ENCODE measurements around the gene KIF16B. TPM values are rescaled to one million over a fixed set of nuclear protein-coding genes. Genes with fewer than 3 reads are reported as not detected.

KIF16B gene
- total RNA-seq, 1 donor: 13.4 TPM

DNA sequence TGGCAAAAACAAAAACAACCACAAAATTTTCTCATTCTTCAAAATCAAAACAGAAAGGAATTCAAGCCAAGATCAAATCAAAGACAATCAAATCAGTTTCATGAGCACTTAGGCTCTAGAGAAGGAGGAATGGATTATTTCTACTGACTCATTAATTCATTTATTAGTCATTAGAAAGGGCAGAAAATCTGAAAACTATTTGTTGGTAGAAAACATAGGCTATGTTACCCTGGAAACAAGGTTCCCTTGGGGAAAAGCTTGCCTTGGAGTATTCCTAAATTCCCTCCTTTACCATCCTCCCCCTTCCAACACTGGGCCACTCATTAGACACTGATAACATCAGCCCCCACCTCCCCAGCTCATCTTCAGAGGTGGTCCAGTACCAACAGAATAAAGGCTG lies 17.5 kb downstream of the KIF16B start:
- DNase-seq (ENCODE audit: low read depth): no peak
- no peak overlapping the region for H3K4me3 ChIP-seq (ENCODE audit: low read depth, low read length)
- TF ChIP-seq, protein P1, sequence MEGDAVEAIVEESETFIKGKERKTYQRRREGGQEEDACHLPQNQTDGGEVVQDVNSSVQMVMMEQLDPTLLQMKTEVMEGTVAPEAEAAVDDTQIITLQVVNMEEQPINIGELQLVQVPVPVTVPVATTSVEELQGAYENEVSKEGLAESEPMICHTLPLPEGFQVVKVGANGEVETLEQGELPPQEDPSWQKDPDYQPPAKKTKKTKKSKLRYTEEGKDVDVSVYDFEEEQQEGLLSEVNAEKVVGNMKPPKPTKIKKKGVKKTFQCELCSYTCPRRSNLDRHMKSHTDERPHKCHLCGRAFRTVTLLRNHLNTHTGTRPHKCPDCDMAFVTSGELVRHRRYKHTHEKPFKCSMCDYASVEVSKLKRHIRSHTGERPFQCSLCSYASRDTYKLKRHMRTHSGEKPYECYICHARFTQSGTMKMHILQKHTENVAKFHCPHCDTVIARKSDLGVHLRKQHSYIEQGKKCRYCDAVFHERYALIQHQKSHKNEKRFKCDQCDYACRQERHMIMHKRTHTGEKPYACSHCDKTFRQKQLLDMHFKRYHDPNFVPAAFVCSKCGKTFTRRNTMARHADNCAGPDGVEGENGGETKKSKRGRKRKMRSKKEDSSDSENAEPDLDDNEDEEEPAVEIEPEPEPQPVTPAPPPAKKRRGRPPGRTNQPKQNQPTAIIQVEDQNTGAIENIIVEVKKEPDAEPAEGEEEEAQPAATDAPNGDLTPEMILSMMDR (IDR thresholded peaks at IDR 0.05; ENCODE audit: insufficient read depth, low read depth, low read length): no peak

DNA sequence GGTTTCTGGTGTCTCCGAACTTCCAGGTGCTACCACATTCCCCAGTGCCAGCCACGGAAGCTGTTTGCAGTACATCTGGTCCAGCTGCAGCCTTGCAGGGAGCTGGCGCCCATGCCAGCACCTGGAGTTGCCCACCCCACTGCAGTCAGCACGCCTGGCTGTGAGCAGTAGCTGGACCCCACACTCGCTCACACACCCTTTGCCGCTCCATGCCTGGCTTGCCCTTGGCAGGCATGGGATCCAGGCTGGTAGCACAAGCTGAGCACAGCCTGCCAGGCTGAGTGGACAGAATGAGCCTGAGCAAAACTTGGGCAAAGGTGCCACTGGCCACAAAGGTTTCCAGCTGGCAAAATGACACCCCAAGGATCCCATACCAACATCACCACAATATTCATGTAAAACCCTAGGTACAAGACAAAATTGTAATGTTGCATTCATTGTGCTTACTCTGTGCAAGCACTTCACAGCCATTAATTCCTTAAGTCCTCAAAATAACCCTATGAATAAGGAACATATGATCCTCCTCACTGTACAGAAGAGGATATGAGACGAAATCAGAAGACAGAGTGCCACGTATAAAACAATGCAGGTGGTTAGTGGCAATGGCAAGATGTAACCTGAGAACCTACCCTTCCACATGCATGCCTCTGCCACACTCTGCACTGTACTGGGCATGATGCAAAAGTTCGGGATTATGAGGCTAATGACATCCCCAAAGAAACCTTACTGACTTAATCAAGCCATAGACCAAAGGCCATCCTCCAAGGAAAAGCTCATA lies 18.3 kb downstream of the KIF16B start:
- no peak overlapping the region for H3K4me3 ChIP-seq (ENCODE audit: low read depth, low read length)
- no peak for DNase-seq (ENCODE audit: low read depth)
- TF ChIP-seq, protein P1 (IDR thresholded peaks at IDR 0.05; ENCODE audit: insufficient read depth, low read depth, low read length): no peak

DNA sequence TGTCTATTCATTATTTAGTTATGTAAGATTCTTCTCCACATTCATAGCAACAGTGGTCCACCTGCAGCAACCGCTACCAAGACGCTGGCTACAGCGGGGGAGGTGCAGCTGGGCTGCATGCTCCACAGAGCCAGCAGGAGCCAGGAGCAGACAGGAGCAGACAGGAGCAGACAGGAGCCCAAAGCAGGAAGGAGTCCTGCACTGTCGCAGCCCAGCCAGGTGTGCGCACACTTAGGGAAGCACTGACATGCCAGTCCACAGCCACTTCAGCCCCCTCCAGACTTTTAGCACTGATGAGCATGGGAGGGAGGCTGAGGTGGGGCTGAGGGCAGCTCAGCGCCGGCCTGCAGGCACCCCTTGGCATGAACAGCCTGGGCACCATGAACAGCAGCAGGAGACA lies 19.6 kb downstream of the KIF16B start:
- TF ChIP-seq, protein P1 (IDR thresholded peaks at IDR 0.05; ENCODE audit: insufficient read depth, low read depth, low read length): no peak
- DNase-seq (ENCODE audit: low read depth): no peak
- no peak overlapping the region for H3K4me3 ChIP-seq (ENCODE audit: low read depth, low read length)

DNA sequence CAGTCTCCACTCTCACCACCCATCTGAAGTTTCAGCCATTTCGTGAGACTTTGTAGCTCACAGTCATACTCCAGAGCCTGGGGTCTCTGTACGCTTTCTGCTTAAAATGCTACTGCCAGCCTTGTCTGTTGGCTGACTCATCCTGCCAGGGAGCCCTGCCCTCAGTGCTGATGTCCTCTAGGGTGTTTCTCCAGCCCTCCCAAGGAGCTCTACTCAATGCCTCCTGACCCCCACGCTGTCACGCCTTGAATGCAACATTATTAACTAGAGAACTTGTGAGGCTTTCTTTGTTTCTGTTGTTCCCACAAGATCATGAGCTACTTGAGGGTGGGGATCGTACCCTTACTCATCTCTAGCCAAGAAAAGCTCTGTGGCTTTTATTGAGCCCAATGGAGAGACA lies 20.1 kb downstream of the KIF16B start:
- H3K4me3 ChIP-seq (ENCODE audit: low read depth, low read length): no peak overlapping the region
- TF ChIP-seq, protein P1 (IDR thresholded peaks at IDR 0.05; ENCODE audit: insufficient read depth, low read depth, low read length): no peak
- DNase-seq (ENCODE audit: low read depth): no peak

DNA sequence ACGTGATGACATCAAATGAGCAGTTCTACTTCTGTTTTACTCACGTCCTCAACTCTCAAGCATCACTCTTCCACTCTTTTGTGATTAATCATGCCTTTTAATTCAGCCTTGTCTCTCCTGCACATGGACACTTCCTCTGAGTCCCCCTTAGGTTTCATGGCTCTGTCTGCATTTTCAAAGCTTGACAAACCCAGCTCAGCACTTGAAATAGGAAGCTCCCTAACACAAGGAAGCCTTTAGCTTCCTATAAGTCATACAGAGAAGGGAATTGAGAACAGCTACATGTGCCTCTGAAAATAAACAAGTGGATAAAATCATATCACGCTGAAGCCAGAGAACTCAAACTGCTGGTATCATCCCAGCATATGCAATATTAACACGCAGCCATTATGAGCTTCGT lies 21.2 kb downstream of the KIF16B start:
- TF ChIP-seq, protein P1 (IDR thresholded peaks at IDR 0.05; ENCODE audit: insufficient read depth, low read depth, low read length): no peak
- DNase-seq (ENCODE audit: low read depth): no peak
- H3K4me3 ChIP-seq (ENCODE audit: low read depth, low read length): no peak overlapping the region

DNA sequence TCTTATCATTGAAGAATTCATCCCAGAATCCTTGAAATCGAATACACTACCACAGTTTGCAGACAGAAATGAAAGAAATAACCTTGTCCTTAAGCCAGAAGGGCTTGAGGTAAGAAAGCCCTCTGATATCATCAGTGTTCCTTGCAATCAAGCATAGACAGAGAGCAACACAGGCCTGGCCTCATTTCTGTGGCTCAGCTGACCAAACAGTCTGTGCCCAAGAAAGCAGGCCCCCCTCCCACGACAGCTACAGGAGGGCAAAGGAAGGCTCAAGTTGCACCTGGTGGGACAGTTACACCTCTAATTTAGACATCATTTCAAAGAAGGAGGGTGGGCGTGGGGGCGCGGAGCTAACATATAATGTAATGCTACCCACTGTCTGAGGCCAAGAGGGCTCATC lies 21.6 kb downstream of the KIF16B start:
- DNase-seq (ENCODE audit: low read depth): no peak
- TF ChIP-seq, protein P1 (IDR thresholded peaks at IDR 0.05; ENCODE audit: insufficient read depth, low read depth, low read length): no peak
- H3K4me3 ChIP-seq (ENCODE audit: low read depth, low read length): no peak overlapping the region
